ENCODE measurements around the gene SNRPA.
A peak's percentile ranks its signal among the peaks of the same experiment; 100 is the strongest.

SNRPA gene

GRCh38 chr19:40797166-40797962, 46.4 kb downstream of the SNRPA start:
- no peak for DNase-seq (ENCODE audit: low spot score)
- in situ Hi-C loops (cut with MboI; ENCODE audit: low sequenced_read_pairs, unreplicated experiment), result no loop called here
- TF ChIP-seq CTCF (IDR thresholded peaks at IDR 0.05; ENCODE audit: borderline replicate concordance, control extremely low read depth, extremely low read depth, insufficient read depth, missing control alignments), result no peak

- in situ Hi-C loops (cut with MboI; ENCODE audit: low sequenced_read_pairs, unreplicated experiment), result no loop called here
- peak; percentile 83 for DNase-seq (ENCODE audit: low spot score)
- peak; percentile 54 for TF ChIP-seq CTCF (IDR thresholded peaks at IDR 0.05; ENCODE audit: borderline replicate concordance, control extremely low read depth, extremely low read depth, insufficient read depth, missing control alignments)
These were observed 47.1 kb downstream of the SNRPA start for GRCh38 chr19:40797963-40798682.

- peak; percentile 98 for DNase-seq (ENCODE audit: low spot score)
- in situ Hi-C loops (cut with MboI; ENCODE audit: low sequenced_read_pairs, unreplicated experiment), result no loop called here
- TF ChIP-seq CTCF (IDR thresholded peaks at IDR 0.05; ENCODE audit: borderline replicate concordance, control extremely low read depth, extremely low read depth, insufficient read depth, missing control alignments), result no peak
These were observed 47.9 kb downstream of the SNRPA start, which contains the start of gene EGLN2 for GRCh38 chr19:40798683-40799557. TSS of gene EGLN2 (plus strand) at chr19:40799191. CDS start at chr19:40800573, 1,382 bp downstream.

GRCh38 chr19:40799558-40800338, 48.7 kb downstream of the SNRPA start:
- DNase-seq (ENCODE audit: low spot score), result peak; percentile 72
- TF ChIP-seq CTCF (IDR thresholded peaks at IDR 0.05; ENCODE audit: borderline replicate concordance, control extremely low read depth, extremely low read depth, insufficient read depth, missing control alignments), result no peak
- in situ Hi-C loops (cut with MboI; ENCODE audit: low sequenced_read_pairs, unreplicated experiment), result no loop called here

- no peak for TF ChIP-seq CTCF (IDR thresholded peaks at IDR 0.05; ENCODE audit: borderline replicate concordance, control extremely low read depth, extremely low read depth, insufficient read depth, missing control alignments)
- no peak for DNase-seq (ENCODE audit: low spot score)
- in situ Hi-C loops (cut with MboI; ENCODE audit: low sequenced_read_pairs, unreplicated experiment), result no loop called here
These were observed 49.5 kb downstream of the SNRPA start for GRCh38 chr19:40800339-40800996.

All from GM13976 (cell line).